Esophagus muscularis mucosa (tissue), 4 donors: ENCODE data around the gene FGF19. TPM values are rescaled to one million over a fixed set of nuclear protein-coding genes. Genes with fewer than 3 reads are reported as not detected.

Source experiments
- DNase-seq: peaks from one replicate; pipeline ENCODE4 v3.0.0-alpha.2; 2017; ENCODE audit errors: extremely low spot score
- H3K27ac ChIP-seq, 4 donors: fragments of 200-600 bp; sonication (generic); replicated peaks in 1 of 4; 1 replicate in 3 of 4; 2 replicates in 1 of 4; pipeline ENCODE4 v1.5.1; 2016 to 2019; ENCODE audit warnings: mild to moderate bottlenecking in 1 of 4
- H3K27me3 ChIP-seq, 4 donors: fragments of 200-600 bp; sonication (generic); one replicate each; pipeline versions ENCODE4 v1.5.1 to v1.6.0; 2016 to 2019
- H3K36me3 ChIP-seq, 4 donors: fragments of 200-600 bp; sonication (generic); one replicate each; pipeline ENCODE4 v1.5.1; 2016 to 2019
- H3K4me1 ChIP-seq, 4 donors: fragments of 200-600 bp; sonication (generic); one replicate each; pipeline ENCODE4 v1.5.1; 2016 to 2019
- H3K4me3 ChIP-seq, 4 donors: fragments of 200-600 bp; sonication (generic); 1 replicate in 2 of 4; 2 replicates in 2 of 4; pipeline ENCODE4 v1.5.1; 2016 to 2019; ENCODE audit warnings: mild to moderate bottlenecking in 4 of 4, moderate library complexity in 1 of 4
- H3K9me3 ChIP-seq, 4 donors: fragments of 200-600 bp; sonication (generic); 1 replicate in 3 of 4; 2 replicates in 1 of 4; pipeline ENCODE4 v1.5.1; 2016 to 2019
- EP300 ChIP-seq: sonication (generic); formaldehyde crosslinking; IDR thresholded peaks from one replicate; pipeline ENCODE4 v1.6.1; 2017; ENCODE audit warnings: antibody characterized with exemption
- POLR2A ChIP-seq: fragments of 450-650 bp; IDR thresholded peaks from one replicate; pipeline ENCODE4 v1.6.1; 2017; ENCODE audit warnings: antibody characterized with exemption, moderate library complexity, mild to moderate bottlenecking, low read depth
- POLR2AphosphoS5 ChIP-seq, 2 donors: sonication (generic); formaldehyde crosslinking; IDR thresholded peaks; one replicate each; pipeline ENCODE4 v1.6.1; 2017; ENCODE audit warnings: antibody characterized with exemption in 2 of 2
- WGBS: methylation state at CpG from one replicate; pipeline ENCODE4 v1.1.5; 2018; 5-methylcytosine and 5-hydroxymethylcytosine counted together
- intact Hi-C: fragments of 100-400 bp; cut with DNase I; formaldehyde crosslinking; loops from one replicate; pipeline ENCODE4 v1.15.1; 2023
- total RNA-seq, 4 donors: library from RNA; depleted of rRNA; stranded (reverse); fragments of >200 nt; gene quantifications; one replicate each; pipeline versions ENCODE4 v1.1.0 to v1.2.1, GENCODE V29; 2016
- TF ChIP-seq, protein P1 (sequence below), 3 experiments: fragments of 200-600 bp in 2 of 3; fragments of 450-650 bp in 1 of 3; sonication (generic) in 2 of 3; IDR thresholded peaks; one replicate each; pipeline ENCODE4 v1.5.1; 2017 to 2019; ENCODE audit warnings: antibody characterized with exemption in 3 of 3, mild to moderate bottlenecking in 2 of 3, moderate library complexity in 1 of 3

Gene FGF19
- total RNA-seq, 4 donors from 2014 or later, result not detected

DNA sequence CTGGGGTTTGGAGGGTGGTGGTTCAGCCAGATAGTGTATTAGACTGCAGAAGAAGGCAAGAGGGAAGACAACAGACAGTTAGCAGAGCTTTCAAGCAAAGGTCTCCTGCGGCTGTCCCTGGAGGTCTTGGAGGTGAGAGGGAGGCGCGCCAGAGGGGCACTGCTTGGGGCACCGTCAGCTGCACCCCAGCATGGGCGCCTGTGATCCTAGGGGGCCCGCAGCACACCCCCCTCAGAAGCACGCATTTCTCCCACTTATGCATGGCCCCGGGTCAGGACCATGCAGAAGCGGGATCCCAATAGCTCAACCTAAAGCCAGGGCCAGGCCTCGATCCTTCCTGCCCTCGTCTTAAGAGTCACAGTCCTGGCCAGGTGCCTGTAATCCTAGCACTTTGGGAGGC, 44.8 kb upstream of the FGF19 start:
- no peak for TF ChIP-seq EP300
- TF ChIP-seq POLR2A, result no peak
- no peak for TF ChIP-seq POLR2AphosphoS5 (IDR thresholded peaks at IDR 0.05)
- TF ChIP-seq, protein P1, sequence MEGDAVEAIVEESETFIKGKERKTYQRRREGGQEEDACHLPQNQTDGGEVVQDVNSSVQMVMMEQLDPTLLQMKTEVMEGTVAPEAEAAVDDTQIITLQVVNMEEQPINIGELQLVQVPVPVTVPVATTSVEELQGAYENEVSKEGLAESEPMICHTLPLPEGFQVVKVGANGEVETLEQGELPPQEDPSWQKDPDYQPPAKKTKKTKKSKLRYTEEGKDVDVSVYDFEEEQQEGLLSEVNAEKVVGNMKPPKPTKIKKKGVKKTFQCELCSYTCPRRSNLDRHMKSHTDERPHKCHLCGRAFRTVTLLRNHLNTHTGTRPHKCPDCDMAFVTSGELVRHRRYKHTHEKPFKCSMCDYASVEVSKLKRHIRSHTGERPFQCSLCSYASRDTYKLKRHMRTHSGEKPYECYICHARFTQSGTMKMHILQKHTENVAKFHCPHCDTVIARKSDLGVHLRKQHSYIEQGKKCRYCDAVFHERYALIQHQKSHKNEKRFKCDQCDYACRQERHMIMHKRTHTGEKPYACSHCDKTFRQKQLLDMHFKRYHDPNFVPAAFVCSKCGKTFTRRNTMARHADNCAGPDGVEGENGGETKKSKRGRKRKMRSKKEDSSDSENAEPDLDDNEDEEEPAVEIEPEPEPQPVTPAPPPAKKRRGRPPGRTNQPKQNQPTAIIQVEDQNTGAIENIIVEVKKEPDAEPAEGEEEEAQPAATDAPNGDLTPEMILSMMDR (IDR thresholded peaks at IDR 0.05), result no peak
- Histone ChIP-seq H3K4me1 (no peaks in the 10 kb centered on the region), H3K9me3 (no peaks in the 10 kb centered on the region), H3K36me3 (no peaks in the 10 kb centered on the region), H3K4me3 (no peak overlapping the region), H3K27ac (no peak overlapping the region), H3K27me3 (peaks cover 0 to 47% (median 0%) of the 10 kb centered on the region in 4 donors)
- no peak for DNase-seq
- 92% methylated on average over 7 of the region's 11 CpGs for WGBS
- intact Hi-C loops, result no loop called here

DNA sequence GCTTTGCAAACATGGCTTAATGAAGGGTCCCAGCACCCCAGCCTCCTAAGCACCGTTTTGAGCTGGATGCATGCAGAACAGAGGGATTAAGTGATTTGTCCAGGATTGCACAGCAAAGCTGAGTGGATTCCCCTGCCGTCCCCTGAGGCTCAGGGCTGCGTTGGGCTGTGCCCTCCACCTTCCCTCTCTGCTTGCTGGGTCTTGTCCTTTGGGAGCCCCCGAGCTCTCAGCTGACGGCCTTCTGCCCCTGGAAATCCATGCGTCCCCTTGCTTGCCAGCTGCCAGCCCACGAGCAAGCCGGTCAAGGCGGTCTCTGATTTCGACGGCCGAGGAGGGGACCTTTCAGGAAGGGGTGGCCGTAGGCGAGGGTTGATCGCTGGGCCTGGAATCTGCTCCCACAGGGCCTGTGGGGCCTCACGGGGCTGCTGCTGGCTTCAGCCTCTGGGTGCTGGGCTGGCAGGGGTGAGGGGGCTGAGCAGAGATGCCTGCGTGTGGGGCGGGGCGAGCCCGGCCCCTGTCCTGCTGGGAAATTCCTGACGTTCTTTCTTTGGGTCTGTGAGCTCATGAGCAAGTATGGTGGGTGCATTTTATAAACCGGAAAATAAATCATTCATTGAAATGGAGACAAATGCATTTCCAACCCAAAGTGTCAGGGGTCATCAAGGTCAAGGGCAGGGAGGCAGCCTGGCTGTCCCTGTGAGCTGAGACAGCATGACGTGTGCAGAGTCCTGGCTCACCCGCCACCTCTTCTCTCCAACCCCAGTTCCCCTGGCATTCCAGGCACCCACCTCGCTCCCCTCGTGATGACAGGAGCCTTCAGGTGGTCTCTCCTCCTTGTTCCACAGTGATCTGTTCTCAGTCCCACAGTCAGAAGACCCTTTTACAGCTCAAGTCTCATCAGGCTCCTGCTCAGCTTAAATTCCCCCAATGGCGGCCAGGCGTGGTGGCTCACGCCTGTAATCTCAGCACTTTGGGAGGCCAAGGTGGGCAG, 43.2 kb upstream of the FGF19 start:
- 76% methylated on average over 22 of the region's 29 CpGs for WGBS
- no peak for TF ChIP-seq EP300
- TF ChIP-seq, protein P1 (IDR thresholded peaks at IDR 0.05), result no peak
- no peak for TF ChIP-seq POLR2A
- TF ChIP-seq POLR2AphosphoS5 (IDR thresholded peaks at IDR 0.05), result no peak
- H3K27ac ChIP-seq, result no peak overlapping the region
- DNase-seq, result no peak
- H3K27me3 ChIP-seq, result peaks cover 0 to 41% (median 0%) of the 10 kb centered on the region in 4 donors
- no peaks in the 10 kb centered on the region for H3K36me3 ChIP-seq
- H3K4me1 ChIP-seq, result no peaks in the 10 kb centered on the region
- H3K9me3 ChIP-seq, result no peaks in the 10 kb centered on the region
- H3K4me3 ChIP-seq, result no peak overlapping the region
- intact Hi-C loops, result no loop called here

DNA sequence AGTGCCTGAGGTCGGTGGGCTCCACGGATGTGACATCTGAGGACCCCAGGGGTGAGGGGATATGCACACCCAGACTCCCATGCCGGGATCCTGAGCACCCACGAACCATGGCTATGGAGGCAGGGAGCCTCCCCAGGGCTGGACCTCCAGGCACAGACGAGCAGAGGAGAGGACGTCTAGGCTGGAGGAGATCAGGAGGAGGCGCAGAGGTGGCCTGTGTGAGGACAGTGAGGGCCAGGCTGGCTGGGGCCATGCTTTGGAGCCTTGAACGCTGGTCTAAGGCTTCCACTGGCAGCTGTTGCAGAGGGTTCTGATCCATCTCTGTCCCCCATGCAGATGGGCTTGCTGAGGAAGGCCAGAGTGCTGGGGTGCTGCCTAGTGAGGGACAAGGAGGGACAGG, 42.3 kb upstream of the FGF19 start:
- DNase-seq, result no peak
- Histone ChIP-seq H3K36me3 (no peaks in the 10 kb centered on the region), H3K4me3 (no peak overlapping the region), H3K27me3 (peaks cover 0 to 41% (median 0%) of the 10 kb centered on the region in 4 donors), H3K27ac (no peak overlapping the region), H3K9me3 (no peaks in the 10 kb centered on the region), H3K4me1 (no peaks in the 10 kb centered on the region)
- 70% methylated on average over 8 of the region's 8 CpGs for WGBS
- TF ChIP-seq, protein P1 (IDR thresholded peaks at IDR 0.05), result no peak
- TF ChIP-seq POLR2AphosphoS5 (IDR thresholded peaks at IDR 0.05), result no peak
- no peak for TF ChIP-seq POLR2A
- TF ChIP-seq EP300, result no peak
- intact Hi-C loops, result no loop called here

DNA sequence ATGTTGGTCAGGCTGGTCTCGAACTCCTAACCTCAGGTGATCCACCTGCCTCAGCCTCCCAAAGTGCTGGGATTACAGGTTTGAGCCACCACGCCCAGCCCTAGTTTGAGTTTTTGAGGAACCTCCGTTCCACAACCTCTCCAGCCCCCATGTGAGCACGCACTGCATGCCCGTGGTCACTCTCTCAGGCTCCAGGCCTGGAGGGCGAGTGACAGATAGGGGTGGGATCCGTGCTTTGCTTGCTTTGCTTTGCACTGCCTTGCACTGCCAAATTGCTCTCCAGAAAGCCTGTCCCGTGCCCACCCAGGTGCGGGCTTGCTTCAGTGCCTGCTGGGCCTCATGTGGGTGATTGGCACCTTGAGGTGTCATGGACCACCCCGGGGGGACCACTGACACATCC, 41.4 kb upstream of the FGF19 start:
- 100% methylated on average over 2 of the region's 10 CpGs for WGBS
- peaks cover 0 to 2% (median 0%) of the 10 kb centered on the region in 4 donors for H3K9me3 ChIP-seq
- no peak for DNase-seq
- H3K27me3 ChIP-seq, result peaks cover 0 to 36% (median 0%) of the 10 kb centered on the region in 4 donors
- no peak overlapping the region for H3K27ac ChIP-seq
- TF ChIP-seq, protein P1 (IDR thresholded peaks at IDR 0.05), result no peak
- TF ChIP-seq POLR2AphosphoS5 (IDR thresholded peaks at IDR 0.05) (no peak), EP300 (no peak), POLR2A (no peak)
- no peaks in the 10 kb centered on the region for H3K36me3 ChIP-seq
- no peaks in the 10 kb centered on the region for H3K4me1 ChIP-seq
- intact Hi-C loops, result no loop called here
- H3K4me3 ChIP-seq, result no peak overlapping the region
